Measurements from ENCODE around the gene TOP3B. TPM values are rescaled to one million over a fixed set of nuclear protein-coding genes. Genes with fewer than 3 reads are reported as not detected.
A peak's percentile ranks its signal among the peaks of the same experiment; 100 is the strongest.

TOP3B gene
- total and polyA plus RNA-seq, 9 of the 15 experiments (the other 6 are each of a cell fraction or from before 2014, with no cell fraction given): 3.0 to 188 (median 112) TPM

GRCh38 chr22:21915624-21916308, 66.8 kb downstream of the TOP3B start (continued):
- TF ChIP-seq HOMEZ (CRISPR knock-in tag; IDR thresholded peaks at IDR 0.05): no peak
- no peak for TF ChIP-seq ZC3H11A (IDR thresholded peaks at IDR 0.05; ENCODE audit: low read depth, low read length)
- no peak for TF ChIP-seq ZNF318 (IDR thresholded peaks at IDR 0.05; ENCODE audit: borderline replicate concordance in 1 of 2, low read depth in 1 of 2)
- TF ChIP-seq ZNF561 (CRISPR knock-in tag; conservative IDR thresholded peaks at IDR 0.05): no peak
- TF ChIP-seq CAMTA2 (CRISPR knock-in tag; conservative IDR thresholded peaks at IDR 0.05): no peak
- TF ChIP-seq HDAC6 (IDR thresholded peaks at IDR 0.05; ENCODE audit: low read depth, low read length): no peak
- TF ChIP-seq NFIX (CRISPR knock-in tag; IDR thresholded peaks at IDR 0.05; ENCODE audit: low read depth): no peak
- TF ChIP-seq CREB5 (CRISPR knock-in tag; IDR thresholded peaks at IDR 0.05): no peak
- peak; percentile 35; the same call in 1 of the 2 replicates for TF ChIP-seq KLF13 (tag; IDR thresholded peaks at IDR 0.05; ENCODE audit: borderline replicate concordance, low read depth)
- no peak for TF ChIP-seq E2F1 (CRISPR knock-in tag; IDR thresholded peaks at IDR 0.05)
- TF ChIP-seq ATF3 (IDR thresholded peaks at IDR 0.05): no peak
- TF ChIP-seq ATF3 (CRISPR knock-in tag; conservative IDR thresholded peaks at IDR 0.05): no peak
- TF ChIP-seq MYNN (IDR thresholded peaks at IDR 0.05): no peak
- TF ChIP-seq MYNN (CRISPR knock-in tag; IDR thresholded peaks at IDR 0.05): no peak
